Testis (tissue), 2 donors: Measurements from ENCODE around the gene CAMTA1.

ENCODE experiments used
- POLR2A ChIP-seq: fragments of 450-650 bp; IDR thresholded peaks from one replicate; pipeline ENCODE4 v1.6.1; 2017; ENCODE audit warnings: antibody characterized with exemption, mild to moderate bottlenecking, moderate library complexity
- TF ChIP-seq, protein P1 (sequence below), 3 experiments: fragments of 450-650 bp in 2 of 3; fragments of 200-600 bp in 1 of 3; sonication (generic) in 1 of 3; IDR thresholded peaks; one replicate each; pipeline ENCODE4 v1.5.1; 2016 to 2019; ENCODE audit warnings: antibody characterized with exemption in 3 of 3, mild to moderate bottlenecking in 2 of 3, moderate library complexity in 1 of 3

DNA sequence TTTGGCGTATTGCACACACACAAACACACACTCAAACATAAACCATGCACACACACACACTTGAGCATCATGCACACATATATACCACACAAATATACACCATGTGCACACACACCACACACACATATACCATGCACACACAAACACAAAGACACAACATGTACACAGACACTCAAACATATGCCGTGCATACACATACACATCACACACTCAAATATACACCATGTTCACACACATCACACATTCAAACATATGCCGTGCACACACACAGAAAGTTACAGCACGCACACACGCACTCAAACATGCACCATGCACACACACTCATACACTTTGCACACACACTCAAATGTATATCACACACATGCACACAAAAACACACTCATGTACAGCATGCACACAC lies 361.5 kb downstream of the CAMTA1 start:
- TF ChIP-seq, protein P1, sequence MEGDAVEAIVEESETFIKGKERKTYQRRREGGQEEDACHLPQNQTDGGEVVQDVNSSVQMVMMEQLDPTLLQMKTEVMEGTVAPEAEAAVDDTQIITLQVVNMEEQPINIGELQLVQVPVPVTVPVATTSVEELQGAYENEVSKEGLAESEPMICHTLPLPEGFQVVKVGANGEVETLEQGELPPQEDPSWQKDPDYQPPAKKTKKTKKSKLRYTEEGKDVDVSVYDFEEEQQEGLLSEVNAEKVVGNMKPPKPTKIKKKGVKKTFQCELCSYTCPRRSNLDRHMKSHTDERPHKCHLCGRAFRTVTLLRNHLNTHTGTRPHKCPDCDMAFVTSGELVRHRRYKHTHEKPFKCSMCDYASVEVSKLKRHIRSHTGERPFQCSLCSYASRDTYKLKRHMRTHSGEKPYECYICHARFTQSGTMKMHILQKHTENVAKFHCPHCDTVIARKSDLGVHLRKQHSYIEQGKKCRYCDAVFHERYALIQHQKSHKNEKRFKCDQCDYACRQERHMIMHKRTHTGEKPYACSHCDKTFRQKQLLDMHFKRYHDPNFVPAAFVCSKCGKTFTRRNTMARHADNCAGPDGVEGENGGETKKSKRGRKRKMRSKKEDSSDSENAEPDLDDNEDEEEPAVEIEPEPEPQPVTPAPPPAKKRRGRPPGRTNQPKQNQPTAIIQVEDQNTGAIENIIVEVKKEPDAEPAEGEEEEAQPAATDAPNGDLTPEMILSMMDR (IDR thresholded peaks at IDR 0.05) = no peak
- TF ChIP-seq POLR2A = no peak
